ENCODE results near the gene CPEB3. TPM values are rescaled to one million over a fixed set of nuclear protein-coding genes. Genes with fewer than 3 reads are reported as not detected.

Gene CPEB3
- total and polyA plus RNA-seq, 11 donors: 1.5 to 17.2 (median 9.9) TPM

DNA sequence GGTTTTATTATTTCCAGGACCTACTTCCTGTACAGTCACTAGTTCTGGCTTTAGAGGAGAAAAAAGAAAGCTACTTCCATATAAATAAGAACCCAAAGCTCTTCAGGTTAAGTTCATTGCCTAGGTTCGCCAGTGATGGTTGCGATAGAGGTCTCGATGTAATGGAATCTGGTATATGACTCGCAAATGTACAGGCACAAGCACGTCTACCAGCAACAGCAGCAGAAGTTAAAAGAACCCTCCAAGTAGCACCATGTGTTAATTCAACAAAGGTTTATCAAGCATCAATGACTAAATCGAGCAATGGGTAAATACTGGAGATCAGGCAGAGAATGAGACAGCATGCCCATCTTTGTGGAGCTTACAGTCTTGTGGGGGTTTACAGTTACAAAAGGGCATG, 211.9 kb downstream of the CPEB3 start:
- Histone ChIP-seq H3K9me3 (no peaks in the 10 kb centered on the region), H3K27me3 (no peaks in the 10 kb centered on the region), H3K4me1 (peaks cover 0 to 24% (median 11%) of the 10 kb centered on the region in 12 donors), H3K27ac (no peak overlapping the region), H3K36me3 (peaks cover 0 to 67% (median 36%) of the 10 kb centered on the region in 9 donors), H3K4me3 (no peak overlapping the region)
- intact Hi-C loops (cut with DNase I): no loop called here
- DNase-seq (no peak), ATAC-seq (no peak)
- TF ChIP-seq POLR2A (IDR thresholded peaks at IDR 0.05): no peak
- TF ChIP-seq CTCF (IDR thresholded peaks at IDR 0.05): no peak
- WGBS, 4 donors: 93 to 98% (median 96%) methylated on average over 6 of the region's 6 CpGs

DNA sequence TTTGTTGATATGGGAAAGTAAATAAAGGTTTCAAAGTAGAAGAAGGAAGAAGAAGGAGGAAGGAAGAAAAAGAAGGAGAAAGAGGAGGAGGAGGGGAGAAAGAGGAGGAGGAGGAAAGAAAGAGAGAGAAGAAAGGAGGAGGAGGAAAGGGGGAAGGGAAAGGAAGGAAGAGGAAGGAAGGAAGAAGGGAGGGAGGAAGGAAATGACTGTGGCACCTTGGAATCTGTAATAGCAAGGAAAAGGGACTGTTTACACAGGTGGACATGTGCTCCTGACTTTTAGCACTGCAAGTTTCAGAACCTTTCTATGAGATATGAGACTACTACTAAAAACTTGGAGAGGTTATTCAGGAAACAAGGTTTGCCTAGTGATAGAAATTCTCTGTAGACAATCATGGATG, 214.2 kb downstream of the CPEB3 start:
- intact Hi-C loops (cut with DNase I): no loop called here
- no peak overlapping the region for H3K27ac ChIP-seq
- peaks cover 0 to 9% (median 0%) of the 10 kb centered on the region in 12 donors for H3K4me1 ChIP-seq
- DNase-seq (no peak), ATAC-seq (no peak)
- H3K9me3 ChIP-seq: no peaks in the 10 kb centered on the region
- TF ChIP-seq CTCF (IDR thresholded peaks at IDR 0.05) (no peak), POLR2A (IDR thresholded peaks at IDR 0.05) (no peak)
- H3K36me3 ChIP-seq: peaks cover 0 to 68% (median 36%) of the 10 kb centered on the region in 9 donors
- no peaks in the 10 kb centered on the region for H3K27me3 ChIP-seq
- no peak overlapping the region for H3K4me3 ChIP-seq

- no peak for TF ChIP-seq POLR2A (IDR thresholded peaks at IDR 0.05)
- TF ChIP-seq CTCF (IDR thresholded peaks at IDR 0.05): no peak
- Histone ChIP-seq H3K4me1 (peaks cover 0 to 9% (median 0%) of the 10 kb centered on the region in 12 donors), H3K27me3 (no peaks in the 10 kb centered on the region), H3K36me3 (peaks cover 0 to 61% (median 31%) of the 10 kb centered on the region in 9 donors), H3K4me3 (no peak overlapping the region), H3K27ac (no peak overlapping the region), H3K9me3 (no peaks in the 10 kb centered on the region)
- ATAC-seq (no peak), DNase-seq (no peak)
- intact Hi-C loops (cut with DNase I): no loop called here
Observed at GRCh38 chr10:92075829-92076228, 215.0 kb downstream of the CPEB3 start.

DNA sequence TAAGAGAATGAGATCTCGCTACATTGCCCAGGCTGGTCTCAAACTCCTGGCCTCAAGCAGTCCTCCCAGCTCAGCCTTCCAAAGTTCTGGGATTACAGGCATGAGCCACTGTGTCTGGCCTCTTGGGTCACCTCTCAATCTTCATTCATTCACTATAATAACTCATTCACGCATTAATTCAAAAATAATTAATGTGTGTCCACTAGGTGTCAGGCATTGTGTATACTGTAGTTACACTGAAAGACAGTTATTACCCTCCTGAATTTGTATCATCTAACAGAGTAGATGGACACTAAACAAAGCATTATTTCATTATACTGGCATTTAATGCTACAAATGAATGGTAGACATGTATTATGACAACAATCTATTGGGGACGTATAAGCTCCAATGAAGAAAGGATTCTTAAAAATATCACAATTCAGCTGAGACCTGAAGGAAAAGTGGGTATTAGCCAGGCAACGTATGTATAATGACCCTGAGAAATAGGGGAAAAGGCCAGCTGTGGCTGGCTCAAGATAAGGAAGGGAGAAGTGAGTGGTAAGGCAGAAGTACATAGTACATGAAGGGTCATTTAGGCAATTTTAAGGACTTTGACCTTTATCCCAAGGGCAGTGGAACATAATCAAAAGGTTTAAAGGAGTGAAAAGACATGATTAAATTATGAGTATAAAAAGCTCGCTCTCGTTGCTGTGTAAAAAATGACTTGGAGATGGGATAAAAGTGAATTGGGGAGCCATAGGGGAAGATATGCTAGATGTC, 216.6 kb downstream of the CPEB3 start:
- peaks cover 0 to 9% (median 0%) of the 10 kb centered on the region in 12 donors for H3K4me1 ChIP-seq
- WGBS, 4 donors: 66 to 80% (median 74%) methylated on average over 6 of the region's 6 CpGs
- H3K27me3 ChIP-seq: no peaks in the 10 kb centered on the region
- no peaks in the 10 kb centered on the region for H3K9me3 ChIP-seq
- intact Hi-C loops (cut with DNase I): loop anchor here in 1 of 10 donors (5.0 kb wide), 1 partner anchor 358 kb away; no protein-coding TSS in a partner anchor
- peaks cover 0 to 47% (median 19%) of the 10 kb centered on the region in 9 donors for H3K36me3 ChIP-seq
- ATAC-seq (peak in 2 of 4 donors; percentile 45 to 53), DNase-seq (no peak)
- no peak overlapping the region for H3K27ac ChIP-seq
- TF ChIP-seq POLR2A (IDR thresholded peaks at IDR 0.05) (no peak), CTCF (IDR thresholded peaks at IDR 0.05) (peak in 10 of 12 donors; percentile 8 to 33 (median 20))
- H3K4me3 ChIP-seq: no peak overlapping the region

Measured in heart left ventricle (tissue), 16 donors.